ENCODE data around the gene ZCCHC7. TPM values are rescaled to one million over a fixed set of nuclear protein-coding genes. Genes with fewer than 3 reads are reported as not detected.
A peak's percentile ranks its signal among the peaks of the same experiment; 100 is the strongest.

The ZCCHC7 gene
- total and polyA plus RNA-seq, 10 of the 15 experiments (the other 5 are each of a cell fraction or from before 2014, with no cell fraction given), result 42.9 to 178 (median 53.3) TPM

DNA sequence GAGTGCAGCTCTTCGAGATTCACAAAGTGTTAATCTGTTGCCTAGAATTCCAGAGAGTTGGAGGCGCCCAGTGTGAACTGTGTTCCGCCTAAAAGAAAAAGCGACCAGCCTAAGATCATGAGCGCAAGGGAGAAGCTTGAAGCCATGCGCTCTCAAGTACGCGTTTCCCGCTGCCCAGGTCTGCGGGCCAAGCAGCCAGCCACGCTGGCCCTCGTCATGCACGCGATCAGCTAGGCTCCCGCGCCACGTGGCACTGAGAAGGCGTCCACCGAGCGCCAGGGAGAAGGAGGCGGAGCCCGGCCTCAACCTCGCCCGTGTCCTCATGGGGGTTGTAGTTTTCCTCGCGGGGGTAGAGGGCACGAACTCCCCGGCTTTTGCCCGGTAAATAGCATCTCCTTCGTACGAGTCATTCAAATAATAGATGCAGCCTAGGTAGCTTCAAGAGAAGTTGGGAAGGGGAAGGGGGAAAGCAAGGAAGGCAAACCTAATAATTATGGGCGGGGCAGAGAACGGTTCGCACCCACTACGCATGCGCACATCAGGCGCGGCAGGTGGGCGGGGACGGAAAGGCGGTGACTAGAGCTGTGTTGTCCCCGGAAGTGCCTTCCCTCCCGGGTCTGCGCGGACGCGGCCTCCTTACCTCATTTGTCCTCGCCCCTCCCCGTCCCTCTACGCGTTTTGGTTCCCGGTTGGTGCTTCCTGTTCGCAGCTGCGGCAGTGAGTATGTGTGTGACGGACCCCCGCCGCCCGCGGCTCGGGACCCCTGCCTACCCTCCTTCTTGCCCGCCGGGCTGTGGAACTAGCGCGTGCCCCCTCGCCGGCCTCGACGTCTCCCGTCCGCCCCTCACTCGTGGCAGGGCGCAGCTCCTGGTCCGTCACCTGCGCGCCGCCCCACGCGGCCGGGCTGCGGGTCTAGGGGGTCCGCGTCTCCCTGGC is at the start of gene ZCCHC7 (continued):
- TF ChIP-seq, protein P1, sequence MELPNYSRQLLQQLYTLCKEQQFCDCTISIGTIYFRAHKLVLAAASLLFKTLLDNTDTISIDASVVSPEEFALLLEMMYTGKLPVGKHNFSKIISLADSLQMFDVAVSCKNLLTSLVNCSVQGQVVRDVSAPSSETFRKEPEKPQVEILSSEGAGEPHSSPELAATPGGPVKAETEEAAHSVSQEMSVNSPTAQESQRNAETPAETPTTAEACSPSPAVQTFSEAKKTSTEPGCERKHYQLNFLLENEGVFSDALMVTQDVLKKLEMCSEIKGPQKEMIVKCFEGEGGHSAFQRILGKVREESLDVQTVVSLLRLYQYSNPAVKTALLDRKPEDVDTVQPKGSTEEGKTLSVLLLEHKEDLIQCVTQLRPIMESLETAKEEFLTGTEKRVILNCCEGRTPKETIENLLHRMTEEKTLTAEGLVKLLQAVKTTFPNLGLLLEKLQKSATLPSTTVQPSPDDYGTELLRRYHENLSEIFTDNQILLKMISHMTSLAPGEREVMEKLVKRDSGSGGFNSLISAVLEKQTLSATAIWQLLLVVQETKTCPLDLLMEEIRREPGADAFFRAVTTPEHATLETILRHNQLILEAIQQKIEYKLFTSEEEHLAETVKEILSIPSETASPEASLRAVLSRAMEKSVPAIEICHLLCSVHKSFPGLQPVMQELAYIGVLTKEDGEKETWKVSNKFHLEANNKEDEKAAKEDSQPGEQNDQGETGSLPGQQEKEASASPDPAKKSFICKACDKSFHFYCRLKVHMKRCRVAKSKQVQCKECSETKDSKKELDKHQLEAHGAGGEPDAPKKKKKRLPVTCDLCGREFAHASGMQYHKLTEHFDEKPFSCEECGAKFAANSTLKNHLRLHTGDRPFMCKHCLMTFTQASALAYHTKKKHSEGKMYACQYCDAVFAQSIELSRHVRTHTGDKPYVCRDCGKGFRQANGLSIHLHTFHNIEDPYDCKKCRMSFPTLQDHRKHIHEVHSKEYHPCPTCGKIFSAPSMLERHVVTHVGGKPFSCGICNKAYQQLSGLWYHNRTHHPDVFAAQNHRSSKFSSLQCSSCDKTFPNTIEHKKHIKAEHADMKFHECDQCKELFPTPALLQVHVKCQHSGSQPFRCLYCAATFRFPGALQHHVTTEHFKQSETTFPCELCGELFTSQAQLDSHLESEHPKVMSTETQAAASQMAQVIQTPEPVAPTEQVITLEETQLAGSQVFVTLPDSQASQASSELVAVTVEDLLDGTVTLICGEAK (IDR thresholded peaks at IDR 0.05; ENCODE audit: borderline replicate concordance), result peak; percentile 88
- TF ChIP-seq POLR2AphosphoS5 (IDR thresholded peaks at IDR 0.05; ENCODE audit: low read length) (peak; percentile 94), SIN3A (IDR thresholded peaks at IDR 0.05; ENCODE audit: low read depth, low read length) (peak; percentile 76), MYC (IDR thresholded peaks at IDR 0.05; ENCODE audit: insufficient read depth, insufficient read length, insufficient replicate concordance, low read length, severe bottlenecking) (peak; percentile 96), NFYA (IDR thresholded peaks at IDR 0.05; ENCODE audit: borderline replicate concordance, low read depth, low read length) (no peak), SREBF2 (IDR thresholded peaks at IDR 0.05; ENCODE audit: low read length) (no peak), ZSCAN29 (IDR thresholded peaks at IDR 0.05) (no peak), CHD1 (IDR thresholded peaks at IDR 0.05; ENCODE audit: low read depth, low read length) (no peak), MYB (IDR thresholded peaks at IDR 0.05; ENCODE audit: borderline replicate concordance, low read depth, low read length) (no peak), YY1 (IDR thresholded peaks at IDR 0.05; ENCODE audit: low read depth, low read length) (peak; percentile 68), BACH1 (IDR thresholded peaks at IDR 0.05; ENCODE audit: borderline replicate concordance) (peak; percentile 50; the same call in 1 of the 2 replicates), SPI1 (IDR thresholded peaks at IDR 0.05; ENCODE audit: borderline replicate concordance, insufficient read depth, low read depth, low read length) (0 out of 2 replicates have a peak, but pooled peaks have one; percentile 14), PAX5 (IDR thresholded peaks at IDR 0.05; ENCODE audit: borderline replicate concordance, low read depth, low read length) (peak; percentile 63; the same call in 1 of the 2 replicates), RFX5 (IDR thresholded peaks at IDR 0.05; ENCODE audit: low read depth, low read length) (no peak), FOXK2 (IDR thresholded peaks at IDR 0.05) (no peak), HDAC2 (IDR thresholded peaks at IDR 0.05) (no peak)
- TF ChIP-seq, protein P2, sequence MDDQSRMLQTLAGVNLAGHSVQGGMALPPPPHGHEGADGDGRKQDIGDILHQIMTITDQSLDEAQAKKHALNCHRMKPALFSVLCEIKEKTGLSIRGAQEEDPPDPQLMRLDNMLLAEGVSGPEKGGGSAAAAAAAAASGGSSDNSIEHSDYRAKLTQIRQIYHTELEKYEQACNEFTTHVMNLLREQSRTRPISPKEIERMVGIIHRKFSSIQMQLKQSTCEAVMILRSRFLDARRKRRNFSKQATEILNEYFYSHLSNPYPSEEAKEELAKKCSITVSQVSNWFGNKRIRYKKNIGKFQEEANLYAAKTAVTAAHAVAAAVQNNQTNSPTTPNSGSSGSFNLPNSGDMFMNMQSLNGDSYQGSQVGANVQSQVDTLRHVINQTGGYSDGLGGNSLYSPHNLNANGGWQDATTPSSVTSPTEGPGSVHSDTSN (IDR thresholded peaks at IDR 0.05; ENCODE audit: insufficient replicate concordance, low read depth, low read length), result no peak
- TF ChIP-seq, protein P3, sequence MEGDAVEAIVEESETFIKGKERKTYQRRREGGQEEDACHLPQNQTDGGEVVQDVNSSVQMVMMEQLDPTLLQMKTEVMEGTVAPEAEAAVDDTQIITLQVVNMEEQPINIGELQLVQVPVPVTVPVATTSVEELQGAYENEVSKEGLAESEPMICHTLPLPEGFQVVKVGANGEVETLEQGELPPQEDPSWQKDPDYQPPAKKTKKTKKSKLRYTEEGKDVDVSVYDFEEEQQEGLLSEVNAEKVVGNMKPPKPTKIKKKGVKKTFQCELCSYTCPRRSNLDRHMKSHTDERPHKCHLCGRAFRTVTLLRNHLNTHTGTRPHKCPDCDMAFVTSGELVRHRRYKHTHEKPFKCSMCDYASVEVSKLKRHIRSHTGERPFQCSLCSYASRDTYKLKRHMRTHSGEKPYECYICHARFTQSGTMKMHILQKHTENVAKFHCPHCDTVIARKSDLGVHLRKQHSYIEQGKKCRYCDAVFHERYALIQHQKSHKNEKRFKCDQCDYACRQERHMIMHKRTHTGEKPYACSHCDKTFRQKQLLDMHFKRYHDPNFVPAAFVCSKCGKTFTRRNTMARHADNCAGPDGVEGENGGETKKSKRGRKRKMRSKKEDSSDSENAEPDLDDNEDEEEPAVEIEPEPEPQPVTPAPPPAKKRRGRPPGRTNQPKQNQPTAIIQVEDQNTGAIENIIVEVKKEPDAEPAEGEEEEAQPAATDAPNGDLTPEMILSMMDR (IDR thresholded peaks at IDR 0.05 in 2 of 3, conservative IDR thresholded peaks at IDR 0.05 in 1 of 3; ENCODE audit: control insufficient read depth in 2 of 3, extremely low read depth in 1 of 3, insufficient read depth in 1 of 3, low read depth in 3 of 3, low read length in 3 of 3), result no peak
- TF ChIP-seq, protein P4, sequence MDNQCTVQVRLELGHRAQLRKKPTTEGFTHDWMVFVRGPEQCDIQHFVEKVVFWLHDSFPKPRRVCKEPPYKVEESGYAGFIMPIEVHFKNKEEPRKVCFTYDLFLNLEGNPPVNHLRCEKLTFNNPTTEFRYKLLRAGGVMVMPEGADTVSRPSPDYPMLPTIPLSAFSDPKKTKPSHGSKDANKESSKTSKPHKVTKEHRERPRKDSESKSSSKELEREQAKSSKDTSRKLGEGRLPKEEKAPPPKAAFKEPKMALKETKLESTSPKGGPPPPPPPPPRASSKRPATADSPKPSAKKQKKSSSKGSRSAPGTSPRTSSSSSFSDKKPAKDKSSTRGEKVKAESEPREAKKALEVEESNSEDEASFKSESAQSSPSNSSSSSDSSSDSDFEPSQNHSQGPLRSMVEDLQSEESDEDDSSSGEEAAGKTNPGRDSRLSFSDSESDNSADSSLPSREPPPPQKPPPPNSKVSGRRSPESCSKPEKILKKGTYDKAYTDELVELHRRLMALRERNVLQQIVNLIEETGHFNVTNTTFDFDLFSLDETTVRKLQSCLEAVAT (IDR thresholded peaks at IDR 0.05), result 0 out of 2 replicates have a peak, but pooled peaks have one; percentile 64

Data from GM12878 (cell line).